ENCODE measurements around the gene ANXA2. TPM values are rescaled to one million over a fixed set of nuclear protein-coding genes. Genes with fewer than 3 reads are reported as not detected.

The ANXA2 gene
- total RNA-seq, 4 donors from 2014 or later = 907 to 1,545 (median 1,123) TPM

DNA sequence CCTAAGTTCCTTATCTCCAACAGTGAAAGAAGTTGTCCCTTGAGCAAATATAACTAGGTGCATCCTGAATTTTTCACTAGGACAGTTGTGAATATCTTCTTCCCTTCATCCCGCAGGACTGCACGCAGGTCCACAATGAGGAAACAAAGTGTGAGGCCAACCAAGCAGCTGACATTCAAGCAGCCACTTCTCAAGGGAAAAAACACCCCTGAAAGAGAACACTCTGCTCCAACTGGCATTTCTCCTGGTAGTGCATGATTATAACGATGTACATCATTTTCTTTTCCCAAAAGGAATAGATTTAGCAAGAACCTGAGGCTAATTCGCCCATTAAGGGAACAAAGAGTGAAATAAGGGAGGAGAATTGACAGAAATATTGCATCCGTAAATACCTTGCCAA lies 74.5 kb downstream of the ANXA2 start:
- TF ChIP-seq, protein P1, sequence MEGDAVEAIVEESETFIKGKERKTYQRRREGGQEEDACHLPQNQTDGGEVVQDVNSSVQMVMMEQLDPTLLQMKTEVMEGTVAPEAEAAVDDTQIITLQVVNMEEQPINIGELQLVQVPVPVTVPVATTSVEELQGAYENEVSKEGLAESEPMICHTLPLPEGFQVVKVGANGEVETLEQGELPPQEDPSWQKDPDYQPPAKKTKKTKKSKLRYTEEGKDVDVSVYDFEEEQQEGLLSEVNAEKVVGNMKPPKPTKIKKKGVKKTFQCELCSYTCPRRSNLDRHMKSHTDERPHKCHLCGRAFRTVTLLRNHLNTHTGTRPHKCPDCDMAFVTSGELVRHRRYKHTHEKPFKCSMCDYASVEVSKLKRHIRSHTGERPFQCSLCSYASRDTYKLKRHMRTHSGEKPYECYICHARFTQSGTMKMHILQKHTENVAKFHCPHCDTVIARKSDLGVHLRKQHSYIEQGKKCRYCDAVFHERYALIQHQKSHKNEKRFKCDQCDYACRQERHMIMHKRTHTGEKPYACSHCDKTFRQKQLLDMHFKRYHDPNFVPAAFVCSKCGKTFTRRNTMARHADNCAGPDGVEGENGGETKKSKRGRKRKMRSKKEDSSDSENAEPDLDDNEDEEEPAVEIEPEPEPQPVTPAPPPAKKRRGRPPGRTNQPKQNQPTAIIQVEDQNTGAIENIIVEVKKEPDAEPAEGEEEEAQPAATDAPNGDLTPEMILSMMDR (IDR thresholded peaks at IDR 0.05) = no peak
- no peak for ATAC-seq (ENCODE audit: low FRiP score)
- no peak for DNase-seq (ENCODE audit: low spot score)

DNA sequence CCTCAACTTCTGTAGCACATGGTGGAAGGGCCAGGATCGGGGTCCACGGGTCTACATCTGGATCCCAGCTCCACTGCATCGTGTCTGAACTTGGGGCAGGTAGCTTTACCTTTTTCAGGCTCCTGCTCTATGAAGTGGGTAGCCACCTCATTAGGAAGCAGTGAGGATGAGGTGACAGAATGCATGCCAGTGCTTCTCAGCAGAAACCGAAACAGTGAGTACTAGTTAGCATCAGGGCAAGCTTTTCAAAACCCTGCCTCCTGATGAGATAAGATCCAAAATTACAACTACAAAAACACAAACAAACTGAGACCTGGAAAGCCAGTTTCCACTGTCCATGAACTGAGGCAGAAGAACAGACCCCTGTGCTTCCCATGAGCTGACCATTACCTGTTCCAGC lies 77.4 kb downstream of the ANXA2 start:
- ATAC-seq (ENCODE audit: low FRiP score) (no peak), DNase-seq (ENCODE audit: low spot score) (no peak)
- TF ChIP-seq, protein P1 (IDR thresholded peaks at IDR 0.05) = no peak

DNA sequence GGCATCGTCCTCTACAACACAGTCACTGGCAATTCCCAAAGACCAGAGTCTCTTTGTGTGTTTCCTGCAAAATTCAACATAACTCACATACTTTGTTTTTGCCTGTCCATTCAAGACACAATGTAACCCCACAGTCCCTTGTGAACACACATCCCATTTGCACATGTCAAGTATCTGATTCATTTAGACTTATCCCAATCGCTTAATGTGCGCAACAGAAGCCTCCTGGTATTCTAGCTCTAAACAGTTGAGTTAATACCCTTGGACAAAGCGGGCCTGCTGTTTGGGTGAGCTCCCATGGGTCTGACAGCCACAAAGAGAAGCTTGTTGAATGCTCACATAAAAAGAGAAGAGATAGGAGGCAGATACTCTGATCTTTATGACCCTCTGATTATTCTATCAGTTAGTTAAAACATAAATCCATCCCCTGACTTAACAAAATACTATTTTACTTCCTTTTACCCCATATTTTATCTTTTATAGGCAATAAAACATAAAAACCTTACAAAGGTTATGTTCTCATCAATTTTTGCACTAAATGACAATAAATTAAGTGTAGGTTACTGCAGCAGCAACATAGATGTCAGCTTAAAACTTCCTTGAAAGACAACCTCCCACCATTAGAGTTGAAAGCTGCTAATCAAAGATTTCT lies 79.4 kb downstream of the ANXA2 start:
- TF ChIP-seq, protein P1 (IDR thresholded peaks at IDR 0.05) = no peak
- ATAC-seq (ENCODE audit: low FRiP score) (no peak), DNase-seq (ENCODE audit: low spot score) (no peak)

DNA sequence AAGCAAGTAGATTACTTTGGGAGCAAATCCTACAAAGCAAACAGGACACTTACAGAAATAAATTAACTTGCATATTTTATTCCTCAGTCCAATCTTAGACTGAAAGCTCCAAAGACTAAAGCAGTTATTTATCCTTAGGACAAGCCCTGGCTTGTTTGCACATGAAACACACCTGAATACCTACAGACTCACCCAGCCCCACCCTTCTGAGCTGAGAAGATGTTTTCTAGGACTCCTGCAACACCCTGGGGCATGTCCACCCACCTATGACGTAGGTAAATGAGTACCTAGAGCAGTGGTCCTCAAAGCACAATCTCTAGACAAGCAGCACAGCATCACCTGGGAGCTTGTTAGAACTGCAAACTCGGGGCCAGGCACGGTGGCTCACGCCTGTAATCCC lies 80.8 kb downstream of the ANXA2 start:
- DNase-seq (ENCODE audit: low spot score) (no peak), ATAC-seq (ENCODE audit: low FRiP score) (no peak)
- TF ChIP-seq, protein P1 (IDR thresholded peaks at IDR 0.05) = no peak

DNA sequence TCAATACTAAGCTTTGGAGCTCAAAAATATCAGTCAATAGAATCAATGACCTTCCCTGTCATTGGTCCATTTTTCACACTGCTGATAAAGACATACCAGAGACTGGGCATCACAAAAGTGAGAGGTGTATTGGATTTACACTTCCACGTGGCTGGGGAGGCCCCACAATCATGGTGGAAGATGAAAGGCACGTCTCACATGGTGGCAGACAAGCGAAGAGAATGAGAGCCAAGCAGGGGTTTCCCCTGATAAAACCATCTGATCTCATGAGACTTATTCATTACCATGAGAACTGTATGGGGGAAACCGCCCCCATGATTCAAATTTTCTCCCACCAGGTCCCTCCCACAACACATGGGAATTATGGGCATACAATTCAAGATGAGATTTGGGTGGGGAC lies 81.9 kb downstream of the ANXA2 start:
- no peak for DNase-seq (ENCODE audit: low spot score)
- ATAC-seq (ENCODE audit: low FRiP score) = no peak
- TF ChIP-seq, protein P1 (IDR thresholded peaks at IDR 0.05) = no peak

DNA sequence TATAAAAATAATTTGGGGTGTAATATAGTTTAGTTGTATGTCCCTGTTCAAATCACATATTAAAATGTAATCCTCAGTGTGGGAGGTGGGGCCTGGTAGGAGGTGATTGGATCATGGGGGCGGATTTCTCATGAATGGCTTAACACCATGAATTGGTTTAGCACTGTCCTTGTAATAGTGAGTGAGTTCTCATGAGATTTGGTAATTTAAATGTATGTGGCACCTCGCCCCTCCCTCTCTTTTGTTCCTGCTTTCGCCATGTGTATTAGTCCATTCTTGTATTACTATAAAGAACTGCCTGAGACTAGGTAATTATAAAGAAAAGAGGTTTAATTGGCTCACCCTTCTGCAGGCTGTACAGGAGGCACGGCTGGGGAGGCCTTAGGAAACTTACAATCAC lies 83.9 kb downstream of the ANXA2 start:
- DNase-seq (ENCODE audit: low spot score) (no peak), ATAC-seq (ENCODE audit: low FRiP score) (no peak)
- TF ChIP-seq, protein P1 (IDR thresholded peaks at IDR 0.05) = no peak

DNA sequence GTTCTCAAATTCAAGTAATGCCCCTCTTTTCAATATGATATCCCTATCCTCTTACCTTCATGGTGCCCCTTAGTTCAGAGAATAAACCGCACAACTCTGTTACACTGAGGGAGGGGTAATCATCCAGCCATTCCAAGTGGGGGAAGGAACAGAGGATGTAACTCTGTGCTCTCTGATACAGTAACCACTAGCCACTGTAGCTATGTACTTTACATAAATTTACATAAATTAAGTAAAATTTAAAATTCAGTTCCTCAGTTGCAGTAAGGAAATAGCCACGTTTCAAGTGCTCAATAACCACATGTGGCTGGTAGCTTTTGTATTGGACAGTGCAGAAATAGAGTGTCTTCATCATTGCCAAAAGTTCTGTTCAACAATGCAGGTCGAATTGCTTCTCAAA lies 90.8 kb downstream of the ANXA2 start:
- ATAC-seq (ENCODE audit: low FRiP score) = no peak
- TF ChIP-seq, protein P1 (IDR thresholded peaks at IDR 0.05) = no peak
- DNase-seq (ENCODE audit: low spot score) = no peak

All from omental fat pad (tissue), 4 donors.